ENCODE results near the gene SLC12A9.
A peak's percentile ranks its signal among the peaks of the same experiment; 100 is the strongest.
"Not testable (repeated sequence)": the region's sequence is repeated elsewhere in the genome, so short reads cannot be mapped to it uniquely, and the experiment has no call there.

SLC12A9 gene

DNA sequence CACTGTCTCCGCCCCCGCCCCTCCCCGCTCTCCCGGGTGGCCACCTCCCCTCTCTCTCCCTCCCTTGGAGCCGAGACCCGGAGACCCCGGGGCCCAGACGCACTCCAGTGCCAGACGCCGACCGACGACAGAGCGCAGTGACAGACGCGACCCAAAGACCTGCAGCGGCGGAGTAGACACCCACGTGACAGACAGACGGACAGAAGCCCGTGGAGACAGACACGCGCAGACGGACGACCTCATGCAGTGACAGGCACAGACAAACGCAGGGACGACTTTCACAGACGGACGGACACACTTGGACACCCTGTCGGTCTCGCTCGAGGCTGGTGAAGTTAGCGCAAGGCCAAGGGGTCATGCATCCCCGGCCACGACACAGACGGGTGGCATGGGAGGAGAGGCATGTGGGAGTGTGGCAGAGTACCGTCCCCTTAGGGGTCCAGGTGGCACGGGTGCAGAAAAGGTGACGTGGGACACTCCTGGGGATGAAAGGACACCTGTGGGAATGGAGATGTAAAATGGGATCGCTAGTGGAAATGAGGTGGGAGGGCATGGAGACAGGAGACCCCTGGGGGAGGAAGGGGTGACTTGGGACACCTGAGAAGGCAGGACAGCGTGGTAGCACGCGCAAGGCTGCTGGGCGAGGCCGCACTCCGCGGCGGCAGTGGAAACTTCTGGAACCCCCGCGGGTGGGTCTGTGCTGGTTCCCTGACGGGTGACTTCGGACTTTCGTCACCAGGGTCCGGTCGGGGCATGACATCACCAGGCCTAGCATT, 43.6 kb downstream of the SLC12A9 start:
- H3K9ac ChIP-seq (ENCODE audit: low read length), result no peak overlapping the region
- H3K9me3 ChIP-seq (ENCODE audit: low read length), result no peaks in the 10 kb centered on the region
- H3K4me3 ChIP-seq (ENCODE audit: low read depth in 1 of 2, low read length in 2 of 2), result peak overlapping the region in 1 of 2 donors; percentile 38
- peaks cover 15 to 39% of the 10 kb centered on the region in 2 donors for H3K27me3 ChIP-seq (ENCODE audit: control insufficient read depth in 1 of 2, insufficient read depth in 2 of 2, low read length in 2 of 2)
- H3K4me1 ChIP-seq (ENCODE audit: insufficient read depth, low read length), result peaks cover 9% of the 10 kb centered on the region
- H3K27ac ChIP-seq (ENCODE audit: low read depth, low read length), result no peak overlapping the region
- H3K36me3 ChIP-seq (ENCODE audit: insufficient read depth, low read length), result no peaks in the 10 kb centered on the region

DNA sequence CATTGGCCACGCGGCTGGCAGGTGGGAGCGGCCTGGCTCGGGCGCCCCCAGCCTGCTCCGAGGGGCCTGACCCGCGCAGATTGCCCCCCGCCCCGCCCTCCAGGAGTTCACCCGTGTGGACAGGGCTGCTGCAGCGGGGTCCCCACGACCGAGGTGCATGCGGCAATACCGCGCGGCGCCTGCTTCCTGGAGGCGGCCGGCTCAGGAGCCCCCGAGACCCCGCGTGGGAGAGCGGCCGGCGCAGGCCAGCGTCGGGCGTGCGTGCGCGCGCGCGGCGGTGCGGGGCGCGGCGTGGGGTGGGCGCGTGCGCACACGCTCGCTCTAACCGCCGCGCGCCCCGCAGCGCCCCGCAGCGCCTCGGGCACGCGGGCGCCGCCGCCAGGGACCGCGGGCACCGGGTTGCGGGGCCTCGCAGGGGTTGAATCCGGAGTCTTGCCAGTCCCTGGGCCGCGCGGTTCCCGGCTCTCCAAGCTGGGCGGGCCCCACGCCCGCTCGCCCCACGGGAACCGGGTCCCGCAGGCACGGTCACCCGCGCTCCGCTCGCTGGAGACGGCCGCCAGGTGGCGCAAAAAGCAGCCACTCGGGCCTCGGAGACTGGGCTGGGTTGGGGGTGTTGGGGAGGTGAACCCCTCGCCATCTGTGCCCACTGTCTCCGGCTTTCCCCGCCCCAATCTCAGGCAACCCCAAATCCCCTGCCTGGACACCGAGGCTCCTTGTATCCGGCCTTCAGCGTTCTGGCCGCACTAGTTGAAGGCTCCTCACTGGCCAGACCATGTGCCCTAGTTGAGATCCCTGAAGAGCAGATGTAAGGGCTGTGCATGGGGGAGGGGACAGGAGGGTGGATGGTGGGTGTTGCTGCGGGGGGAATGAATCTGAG, 44.5 kb downstream of the SLC12A9 start:
- H3K27ac ChIP-seq (ENCODE audit: low read depth, low read length), result no peak overlapping the region

DNA sequence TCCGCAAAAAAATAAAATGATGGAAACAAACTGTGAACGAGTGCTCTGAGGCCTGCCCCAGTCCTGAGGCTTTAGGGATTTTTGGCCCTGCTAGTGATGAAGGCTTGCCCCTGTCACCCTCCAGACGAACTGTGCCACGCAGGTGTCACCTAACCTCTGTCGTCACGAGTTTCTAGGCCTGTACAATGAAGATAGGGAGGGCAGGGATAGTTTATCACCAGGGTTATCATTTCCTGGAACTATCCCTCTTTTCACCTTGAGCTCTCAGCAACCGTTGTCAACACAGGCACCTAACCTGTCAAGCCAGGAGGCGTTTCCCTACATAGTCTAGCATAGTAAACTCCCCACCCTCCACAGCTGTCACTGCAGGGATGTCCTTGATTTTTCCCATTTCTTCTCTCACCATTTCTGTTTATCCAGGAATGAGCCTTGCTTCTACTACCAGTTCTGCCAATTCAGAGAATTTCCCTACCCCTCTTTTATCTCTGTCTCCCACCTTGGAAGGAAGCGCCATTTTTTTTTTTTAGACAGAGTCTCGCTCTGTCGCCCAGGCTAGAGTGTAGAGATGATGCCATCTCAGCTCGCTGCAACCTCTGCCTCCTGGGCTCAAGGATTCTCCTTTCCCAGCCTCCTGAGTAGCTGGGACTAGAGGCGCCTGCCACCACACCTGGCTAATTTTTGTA, 45.4 kb downstream of the SLC12A9 start:
- Histone ChIP-seq H3K27me3 (ENCODE audit: control insufficient read depth in 1 of 2, insufficient read depth in 2 of 2, low read length in 2 of 2) (peaks cover 15 to 39% of the 10 kb centered on the region in 2 donors), H3K9me3 (ENCODE audit: low read length) (no peaks in the 10 kb centered on the region), H3K27ac (ENCODE audit: low read depth, low read length) (no peak overlapping the region), H3K4me1 (ENCODE audit: insufficient read depth, low read length) (peaks cover 9% of the 10 kb centered on the region), H3K9ac (ENCODE audit: low read length) (no peak overlapping the region), H3K4me3 (ENCODE audit: low read depth in 1 of 2, low read length in 2 of 2) (no peak overlapping the region), H3K36me3 (ENCODE audit: insufficient read depth, low read length) (no peaks in the 10 kb centered on the region)

More for the DNA sequence above, 44.5 kb downstream of the SLC12A9 start:
- Histone ChIP-seq H3K9me3 (ENCODE audit: low read length) (no peaks in the 10 kb centered on the region), H3K4me3 (ENCODE audit: low read depth in 1 of 2, low read length in 2 of 2) (peak overlapping the region in 1 of 2 donors; percentile 38), H3K36me3 (ENCODE audit: insufficient read depth, low read length) (no peaks in the 10 kb centered on the region), H3K27me3 (ENCODE audit: control insufficient read depth in 1 of 2, insufficient read depth in 2 of 2, low read length in 2 of 2) (peaks cover 15 to 39% of the 10 kb centered on the region in 2 donors), H3K4me1 (ENCODE audit: insufficient read depth, low read length) (peaks cover 9% of the 10 kb centered on the region), H3K9ac (ENCODE audit: low read length) (no peak overlapping the region)

DNA sequence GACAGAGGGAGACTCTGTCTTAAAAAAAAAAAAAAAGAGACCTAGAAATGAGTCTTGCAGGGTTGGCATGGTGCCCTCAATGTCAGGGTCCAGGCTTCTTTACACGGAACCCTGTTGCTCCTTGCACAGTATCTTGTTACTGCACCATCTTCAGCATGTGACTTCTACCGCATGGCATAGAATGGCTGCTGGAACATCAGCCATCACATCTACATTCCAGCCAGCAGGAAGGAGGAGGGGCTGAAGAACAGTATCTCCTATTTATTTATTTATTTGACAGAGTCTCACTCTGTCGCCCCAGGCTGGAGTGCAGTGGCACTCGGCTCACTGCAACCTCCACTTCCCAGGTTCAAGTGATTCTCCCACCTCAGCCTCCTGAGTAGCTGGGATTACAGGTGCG, 46.9 kb downstream of the SLC12A9 start:
- peaks cover 15 to 32% of the 10 kb centered on the region in 2 donors for H3K27me3 ChIP-seq (ENCODE audit: control insufficient read depth in 1 of 2, insufficient read depth in 2 of 2, low read length in 2 of 2)
- no peak overlapping the region for H3K9ac ChIP-seq (ENCODE audit: low read length)
- no peaks in the 10 kb centered on the region for H3K36me3 ChIP-seq (ENCODE audit: insufficient read depth, low read length)
- H3K9me3 ChIP-seq (ENCODE audit: low read length), result no peaks in the 10 kb centered on the region
- no peak overlapping the region for H3K4me3 ChIP-seq (ENCODE audit: low read depth in 1 of 2, low read length in 2 of 2)
- H3K27ac ChIP-seq (ENCODE audit: low read depth, low read length), result no peak overlapping the region
- peaks cover 9% of the 10 kb centered on the region for H3K4me1 ChIP-seq (ENCODE audit: insufficient read depth, low read length)

DNA sequence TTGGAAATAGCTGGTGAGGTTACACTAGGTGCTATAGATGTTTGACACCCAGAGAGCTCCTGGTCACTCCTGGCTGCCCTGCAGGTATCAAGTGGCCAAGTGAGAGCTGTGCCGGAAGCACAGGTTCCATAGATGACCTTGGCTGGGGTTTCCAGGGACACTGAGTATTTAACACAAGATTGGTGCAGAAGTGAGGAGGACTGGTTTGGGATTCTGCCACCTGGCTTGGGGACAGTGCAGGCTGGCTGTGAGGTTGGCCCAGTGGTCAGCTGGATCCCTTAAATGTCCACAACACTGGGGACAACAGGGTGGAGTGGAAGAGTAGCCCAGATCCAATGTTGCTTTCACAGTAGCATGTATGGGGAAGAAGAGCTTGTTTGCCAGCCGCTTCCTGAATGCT, 48.5 kb downstream of the SLC12A9 start:
- Histone ChIP-seq H3K9me3 (ENCODE audit: low read length) (no peaks in the 10 kb centered on the region), H3K4me3 (ENCODE audit: low read depth in 1 of 2, low read length in 2 of 2) (no peak overlapping the region), H3K27me3 (ENCODE audit: control insufficient read depth in 1 of 2, insufficient read depth in 2 of 2, low read length in 2 of 2) (peaks cover 14 to 21% of the 10 kb centered on the region in 2 donors), H3K9ac (ENCODE audit: low read length) (no peak overlapping the region), H3K27ac (ENCODE audit: low read depth, low read length) (no peak overlapping the region), H3K36me3 (ENCODE audit: insufficient read depth, low read length) (no peaks in the 10 kb centered on the region), H3K4me1 (ENCODE audit: insufficient read depth, low read length) (peaks cover 4% of the 10 kb centered on the region)

DNA sequence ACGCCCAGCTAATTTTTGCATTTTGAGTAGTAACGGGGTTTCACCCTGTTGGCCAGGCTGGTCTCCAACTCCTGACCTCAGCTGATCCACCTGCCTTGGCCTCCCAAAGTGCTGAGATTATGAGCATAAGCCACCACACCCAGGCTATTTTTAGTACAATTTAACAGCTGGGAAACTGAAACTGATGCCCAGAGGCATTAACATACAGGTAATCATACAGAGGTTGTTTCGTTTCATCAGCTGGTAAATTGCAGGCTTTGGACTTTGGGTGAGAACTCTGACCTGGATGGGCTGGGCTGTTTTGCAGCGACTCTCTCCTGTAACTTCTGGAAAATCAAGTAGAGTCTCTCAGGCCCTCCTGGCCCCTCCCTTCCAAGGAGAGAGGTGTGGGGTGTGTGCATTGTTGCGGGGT, 49.4 kb downstream of the SLC12A9 start:
- H3K36me3 ChIP-seq (ENCODE audit: insufficient read depth, low read length), result no peaks in the 10 kb centered on the region
- peaks cover 8 to 13% of the 10 kb centered on the region in 2 donors for H3K27me3 ChIP-seq (ENCODE audit: control insufficient read depth in 1 of 2, insufficient read depth in 2 of 2, low read length in 2 of 2)
- no peak overlapping the region for H3K9ac ChIP-seq (ENCODE audit: low read length)

DNA sequence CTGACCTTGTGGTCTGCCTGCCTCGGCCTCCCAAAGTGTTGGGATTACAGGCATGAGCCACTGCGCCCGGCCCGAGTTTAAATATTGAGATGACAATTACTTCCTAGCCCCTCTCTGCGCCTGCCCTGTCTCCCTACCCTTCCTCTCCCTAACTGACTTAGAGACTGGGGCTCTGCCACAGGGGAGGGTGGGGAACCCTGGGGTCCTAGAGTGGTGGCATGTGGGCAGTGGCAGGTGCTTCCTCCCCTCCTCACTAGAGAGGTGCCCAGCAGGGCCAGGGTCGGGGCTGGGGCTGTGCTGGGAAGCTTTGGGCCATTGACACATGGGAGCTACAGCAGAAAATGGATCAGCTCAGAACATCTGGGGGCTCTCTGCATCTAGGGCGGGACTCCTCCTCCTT, 50.1 kb downstream of the SLC12A9 start:
- no peak overlapping the region for H3K9ac ChIP-seq (ENCODE audit: low read length)
- peaks cover 3 to 7% of the 10 kb centered on the region in 2 donors for H3K27me3 ChIP-seq (ENCODE audit: control insufficient read depth in 1 of 2, insufficient read depth in 2 of 2, low read length in 2 of 2)
- H3K36me3 ChIP-seq (ENCODE audit: insufficient read depth, low read length), result no peaks in the 10 kb centered on the region
- no peaks in the 10 kb centered on the region for H3K4me1 ChIP-seq (ENCODE audit: insufficient read depth, low read length)
- H3K4me3 ChIP-seq (ENCODE audit: low read depth in 1 of 2, low read length in 2 of 2), result no peak overlapping the region
- H3K9me3 ChIP-seq (ENCODE audit: low read length), result no peaks in the 10 kb centered on the region
- no peak overlapping the region for H3K27ac ChIP-seq (ENCODE audit: low read depth, low read length)

More for the DNA sequence above, 49.4 kb downstream of the SLC12A9 start:
- Histone ChIP-seq H3K4me1 (ENCODE audit: insufficient read depth, low read length) (no peaks in the 10 kb centered on the region), H3K9me3 (ENCODE audit: low read length) (no peaks in the 10 kb centered on the region), H3K4me3 (ENCODE audit: low read depth in 1 of 2, low read length in 2 of 2) (no peak overlapping the region), H3K27ac (ENCODE audit: low read depth, low read length) (no peak overlapping the region)

DNA sequence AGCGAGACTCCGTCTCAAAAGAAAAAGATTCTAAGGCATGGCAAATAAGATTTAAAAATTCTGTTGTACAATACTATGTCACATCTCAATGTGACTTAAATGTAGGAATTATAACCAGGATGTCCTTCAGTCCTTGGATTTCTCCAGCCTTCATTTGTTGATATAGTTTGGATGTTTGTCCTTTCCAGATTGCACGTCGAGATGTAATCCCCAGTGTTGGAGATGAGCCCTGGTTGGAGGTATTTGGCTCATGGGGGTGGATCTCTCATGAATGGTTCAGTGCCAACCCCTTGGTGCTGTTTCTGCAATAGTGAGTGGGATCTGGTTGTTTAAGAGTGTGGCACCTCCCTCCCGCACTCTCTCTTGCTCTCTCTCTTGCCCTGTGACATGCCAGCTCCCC, 56.0 kb downstream of the SLC12A9 start:
- H3K36me3 ChIP-seq (ENCODE audit: insufficient read depth, low read length), result no peaks in the 10 kb centered on the region
- H3K9me3 ChIP-seq (ENCODE audit: low read length), result no peaks in the 10 kb centered on the region
- no peaks in the 10 kb centered on the region for H3K4me1 ChIP-seq (ENCODE audit: insufficient read depth, low read length)
- H3K9ac ChIP-seq (ENCODE audit: low read length), result no peak overlapping the region
- no peaks in the 10 kb centered on the region for H3K27me3 ChIP-seq (ENCODE audit: control insufficient read depth in 1 of 2, insufficient read depth in 2 of 2, low read length in 2 of 2)
- no peak overlapping the region for H3K27ac ChIP-seq (ENCODE audit: low read depth, low read length)
- H3K4me3 ChIP-seq (ENCODE audit: low read depth in 1 of 2, low read length in 2 of 2), result no peak overlapping the region

DNA sequence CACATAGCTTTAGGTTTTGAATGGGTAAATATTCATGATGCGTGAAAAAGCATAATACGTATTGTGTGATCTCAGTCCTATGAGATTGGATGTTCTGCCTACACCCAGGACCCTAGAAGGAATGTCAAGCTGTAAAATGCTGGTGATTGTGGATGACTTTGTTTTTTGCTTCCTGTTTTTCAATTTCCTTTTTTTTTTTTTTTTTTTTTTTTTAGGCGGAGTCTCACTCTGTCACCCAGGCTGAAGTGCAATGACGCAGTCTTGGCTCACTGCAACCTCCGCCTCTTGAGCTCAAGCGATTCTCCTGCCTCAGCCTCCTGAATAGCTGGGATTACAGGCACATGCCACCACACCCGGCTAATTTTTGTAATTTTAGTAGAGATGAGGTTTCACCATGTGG, 57.9 kb downstream of the SLC12A9 start:
- H3K4me3 ChIP-seq (ENCODE audit: low read depth in 1 of 2, low read length in 2 of 2); H3K9ac ChIP-seq (ENCODE audit: low read length); H3K9me3 ChIP-seq (ENCODE audit: low read length); H3K27me3 ChIP-seq (ENCODE audit: control insufficient read depth in 1 of 2, insufficient read depth in 2 of 2, low read length in 2 of 2); H3K4me1 ChIP-seq (ENCODE audit: insufficient read depth, low read length); H3K27ac ChIP-seq (ENCODE audit: low read depth, low read length); H3K36me3 ChIP-seq (ENCODE audit: insufficient read depth, low read length): not testable (repeated sequence)

DNA sequence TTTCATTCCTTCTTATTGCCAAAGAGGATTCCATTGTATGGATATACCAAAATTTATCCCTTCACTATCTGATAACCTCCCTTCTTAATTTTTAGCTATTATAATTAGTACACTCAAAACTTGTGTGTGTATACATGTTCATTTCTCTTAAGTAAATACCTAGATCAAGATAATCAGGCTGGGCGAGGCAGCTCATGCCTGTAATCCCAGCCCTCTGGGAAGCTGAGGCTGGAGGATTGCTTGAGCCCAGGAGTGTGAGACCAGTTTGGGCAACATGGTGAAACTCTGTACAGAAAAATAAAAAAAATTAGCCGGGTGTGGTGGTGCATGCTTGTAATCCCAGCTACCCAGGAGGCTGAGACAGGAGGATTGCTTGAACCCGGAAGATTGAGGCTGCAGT, 59.0 kb downstream of the SLC12A9 start:
- Histone ChIP-seq H3K4me1 (ENCODE audit: insufficient read depth, low read length) (no peaks in the 10 kb centered on the region), H3K4me3 (ENCODE audit: low read depth in 1 of 2, low read length in 2 of 2) (no peak overlapping the region), H3K27me3 (ENCODE audit: control insufficient read depth in 1 of 2, insufficient read depth in 2 of 2, low read length in 2 of 2) (no peaks in the 10 kb centered on the region), H3K36me3 (ENCODE audit: insufficient read depth, low read length) (no peaks in the 10 kb centered on the region), H3K27ac (ENCODE audit: low read depth, low read length) (no peak overlapping the region), H3K9me3 (ENCODE audit: low read length) (no peaks in the 10 kb centered on the region), H3K9ac (ENCODE audit: low read length) (no peak overlapping the region)

DNA sequence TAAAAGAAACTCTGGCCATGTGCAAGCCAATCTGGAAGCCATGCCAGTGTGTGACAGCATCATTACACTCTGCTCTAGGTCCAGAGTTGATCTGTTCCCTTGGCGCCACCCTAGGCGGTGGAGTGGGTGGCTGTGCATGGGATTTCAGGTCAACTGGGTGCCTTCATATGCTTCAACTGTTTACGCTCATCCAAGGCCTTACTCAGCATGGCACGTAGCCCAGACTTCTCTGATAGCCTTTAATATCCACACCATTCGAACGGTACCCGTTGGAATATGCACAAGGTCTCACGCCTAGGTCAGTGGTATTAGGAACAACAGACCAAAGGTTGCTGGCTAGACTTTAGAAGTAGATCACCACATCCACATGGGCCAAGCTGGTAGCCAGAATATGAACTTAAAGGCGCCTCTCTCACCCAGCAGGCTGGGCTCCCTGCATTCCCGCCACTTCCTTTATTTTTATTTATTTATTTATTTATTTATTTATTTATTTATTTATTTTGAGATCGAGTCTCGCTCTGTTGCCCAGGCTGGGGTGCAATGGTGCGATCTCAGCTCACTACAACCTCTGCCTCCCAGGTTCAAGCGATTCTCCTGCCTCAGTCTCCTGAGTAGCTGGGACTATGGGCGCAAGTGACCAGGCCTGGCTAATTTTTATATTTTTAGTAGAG, 61.8 kb downstream of the SLC12A9 start:
- Histone ChIP-seq H3K9ac (ENCODE audit: low read length) (no peak overlapping the region), H3K4me3 (ENCODE audit: low read depth in 1 of 2, low read length in 2 of 2) (no peak overlapping the region), H3K27ac (ENCODE audit: low read depth, low read length) (no peak overlapping the region), H3K4me1 (ENCODE audit: insufficient read depth, low read length) (no peaks in the 10 kb centered on the region), H3K9me3 (ENCODE audit: low read length) (no peaks in the 10 kb centered on the region), H3K36me3 (ENCODE audit: insufficient read depth, low read length) (no peaks in the 10 kb centered on the region), H3K27me3 (ENCODE audit: control insufficient read depth in 1 of 2, insufficient read depth in 2 of 2, low read length in 2 of 2) (no peaks in the 10 kb centered on the region)

All from muscle layer of colon (tissue), 2 donors.